PC-9 (cell line): ENCODE measurements around the gene MACROD2.

Source experiments
- EZH2 ChIP-seq: fragments of 200-600 bp; sonication (generic); IDR thresholded peaks from 2 replicates; pipeline ENCODE4 v1.8.0; 2017; ENCODE audit warnings: antibody characterized with exemption, low read depth
- TF ChIP-seq, protein P1 (sequence below): fragments of 200-600 bp; sonication (generic); conservative IDR thresholded peaks from 2 replicates; pipeline ENCODE4 v1.6.1; 2017; ENCODE audit warnings: mixed run types, antibody characterized with exemption, mild to moderate bottlenecking, moderate library complexity

DNA sequence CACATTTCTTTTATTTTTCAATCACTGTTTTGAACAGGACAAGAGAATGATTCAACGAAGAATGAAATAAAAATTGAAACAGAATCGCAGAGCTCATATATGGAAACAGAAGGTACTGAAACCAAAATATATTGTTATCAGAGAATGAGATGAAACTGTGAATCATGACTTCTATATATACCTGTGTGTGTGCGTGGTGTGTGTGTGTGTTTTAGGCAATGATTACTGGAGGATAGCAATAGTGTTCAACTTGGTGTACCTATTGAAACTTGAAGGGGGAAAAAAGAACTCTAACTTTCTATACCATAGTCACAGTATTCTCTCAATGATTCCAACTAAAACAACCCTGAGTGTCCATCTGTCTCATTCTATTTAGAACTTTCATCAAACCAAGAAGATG lies 1991.4 kb downstream of the MACROD2 start:
- TF ChIP-seq, protein P1, sequence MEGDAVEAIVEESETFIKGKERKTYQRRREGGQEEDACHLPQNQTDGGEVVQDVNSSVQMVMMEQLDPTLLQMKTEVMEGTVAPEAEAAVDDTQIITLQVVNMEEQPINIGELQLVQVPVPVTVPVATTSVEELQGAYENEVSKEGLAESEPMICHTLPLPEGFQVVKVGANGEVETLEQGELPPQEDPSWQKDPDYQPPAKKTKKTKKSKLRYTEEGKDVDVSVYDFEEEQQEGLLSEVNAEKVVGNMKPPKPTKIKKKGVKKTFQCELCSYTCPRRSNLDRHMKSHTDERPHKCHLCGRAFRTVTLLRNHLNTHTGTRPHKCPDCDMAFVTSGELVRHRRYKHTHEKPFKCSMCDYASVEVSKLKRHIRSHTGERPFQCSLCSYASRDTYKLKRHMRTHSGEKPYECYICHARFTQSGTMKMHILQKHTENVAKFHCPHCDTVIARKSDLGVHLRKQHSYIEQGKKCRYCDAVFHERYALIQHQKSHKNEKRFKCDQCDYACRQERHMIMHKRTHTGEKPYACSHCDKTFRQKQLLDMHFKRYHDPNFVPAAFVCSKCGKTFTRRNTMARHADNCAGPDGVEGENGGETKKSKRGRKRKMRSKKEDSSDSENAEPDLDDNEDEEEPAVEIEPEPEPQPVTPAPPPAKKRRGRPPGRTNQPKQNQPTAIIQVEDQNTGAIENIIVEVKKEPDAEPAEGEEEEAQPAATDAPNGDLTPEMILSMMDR, result no peak
- TF ChIP-seq EZH2, result no peak
